Breast epithelium (tissue), 4 donors: ENCODE results near the gene ZNF587B. TPM values are rescaled to one million over a fixed set of nuclear protein-coding genes. Genes with fewer than 3 reads are reported as not detected.
"Not testable (repeated sequence)": the region's sequence is repeated elsewhere in the genome, so short reads cannot be mapped to it uniquely, and the experiment has no call there.

Experiments
- DNase-seq, 2 donors: peaks; one replicate each; pipeline ENCODE4 v3.0.0-alpha.2; 2019; ENCODE audit warnings: low spot score in 2 of 2
- H3K27ac ChIP-seq, 2 donors: fragments of 200-600 bp; sonication (generic) in 1 of 2; one replicate each; pipeline ENCODE4 v1.5.1; 2016 to 2019; ENCODE audit warnings: mild to moderate bottlenecking in 1 of 2
- H3K27me3 ChIP-seq, 2 donors: fragments of 200-600 bp; sonication (generic) in 1 of 2; one replicate each; pipeline versions ENCODE4 v1.5.1 to v1.6.0; 2017 to 2019; ENCODE audit warnings: control low read depth in 1 of 2, mild to moderate bottlenecking in 1 of 2
- H3K36me3 ChIP-seq: fragments of 200-600 bp; one replicate; pipeline ENCODE4 v1.5.1; 2019
- H3K4me1 ChIP-seq, 2 donors: fragments of 200-600 bp; sonication (generic); one replicate each; pipeline ENCODE4 v1.5.1; 2016 to 2019; ENCODE audit warnings: control low read depth in 1 of 2
- H3K4me3 ChIP-seq, 3 donors: fragments of 200-600 bp; sonication (generic); 1 replicate in 2 of 3; 2 replicates in 1 of 3; pipeline ENCODE4 v1.5.1; 2016 to 2019; ENCODE audit warnings: mild to moderate bottlenecking in 3 of 3, moderate library complexity in 2 of 3
- H3K9me3 ChIP-seq, 2 donors: fragments of 200-600 bp; sonication (generic) in 1 of 2; one replicate each; pipeline ENCODE4 v1.5.1; 2016 to 2019; ENCODE audit warnings: control low read depth in 1 of 2
- CTCF ChIP-seq, 3 donors: fragments of 450-650 bp; IDR thresholded peaks; one replicate each; pipeline ENCODE4 v1.5.1; 2016 to 2017; ENCODE audit warnings: antibody characterized with exemption in 3 of 3, mild to moderate bottlenecking in 3 of 3, moderate library complexity in 3 of 3
- POLR2A ChIP-seq: fragments of 450-650 bp; IDR thresholded peaks from one replicate; pipeline ENCODE4 v1.6.1; 2016; ENCODE audit warnings: antibody characterized with exemption, mild to moderate bottlenecking, moderate library complexity
- POLR2AphosphoS5 ChIP-seq, 3 donors: sonication (generic); formaldehyde crosslinking; IDR thresholded peaks; one replicate each; pipeline ENCODE4 v1.6.1; 2017; ENCODE audit warnings: antibody characterized with exemption in 3 of 3
- intact Hi-C: fragments of 100-400 bp; cut with DNase I; formaldehyde crosslinking; loops from one replicate; pipeline ENCODE4 v1.15.1; 2023; ENCODE audit warnings: low total_unique reads
- total RNA-seq, 3 donors: library from RNA; depleted of rRNA; stranded (reverse); fragments of >200 nt; gene quantifications; one replicate each; pipeline ENCODE4 v1.1.0, GENCODE V29; 2016

Gene ZNF587B
- total RNA-seq, 3 donors from 2014 or later: 10.7 to 26.6 (median 25.2) TPM

DNA sequence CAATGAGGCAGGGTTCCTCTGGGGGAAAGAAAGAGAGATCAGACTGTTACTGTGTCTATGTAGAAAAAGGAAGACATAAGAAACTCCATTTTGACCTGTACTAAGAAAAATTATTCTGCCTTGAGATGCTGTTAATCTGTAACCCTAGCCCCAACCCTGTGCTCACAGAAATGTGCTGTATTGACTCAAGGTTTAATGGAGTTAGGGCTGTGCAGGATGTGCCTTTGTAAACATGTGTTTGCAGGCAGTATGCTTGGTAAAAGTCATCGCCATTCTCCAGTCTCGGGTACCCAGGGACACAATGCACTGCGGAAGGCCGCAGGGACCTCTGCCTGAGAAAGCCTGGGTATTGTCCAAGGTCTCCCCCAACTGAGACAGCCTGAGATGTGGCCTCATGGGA is 6.5 kb upstream of the ZNF587B start:
- intact Hi-C loops, H3K36me3 ChIP-seq, H3K27me3 ChIP-seq, H3K4me3 ChIP-seq, DNase-seq, H3K4me1 ChIP-seq, H3K9me3 ChIP-seq, H3K27ac ChIP-seq: not testable (repeated sequence)

- no peaks in the 10 kb centered on the region for H3K27me3 ChIP-seq
- TF ChIP-seq POLR2AphosphoS5 (IDR thresholded peaks at IDR 0.05): no peak
- TF ChIP-seq CTCF (IDR thresholded peaks at IDR 0.05): no peak
- no peak for TF ChIP-seq POLR2A
- H3K4me3 ChIP-seq: no peak overlapping the region
- no peak for DNase-seq
- H3K4me1 ChIP-seq: peaks cover 0 to 4% of the 10 kb centered on the region in 2 donors
- H3K9me3 ChIP-seq: peaks cover 0 to 18% of the 10 kb centered on the region in 2 donors
- H3K36me3 ChIP-seq: no peaks in the 10 kb centered on the region
- intact Hi-C loops: no loop called here
- H3K27ac ChIP-seq: no peak overlapping the region
Measured at GRCh38 chr19:57825511-57825910, 4.6 kb upstream of the ZNF587B start.

GRCh38 chr19:57829316-57829715 is 783 bp upstream of the ZNF587B start:
- no peak overlapping the region for H3K27ac ChIP-seq
- no peak overlapping the region for H3K4me3 ChIP-seq
- intact Hi-C loops: no loop called here
- H3K27me3 ChIP-seq: no peaks in the 10 kb centered on the region
- no peak for TF ChIP-seq POLR2A
- no peaks in the 10 kb centered on the region for H3K4me1 ChIP-seq
- H3K9me3 ChIP-seq: peaks cover 0 to 24% of the 10 kb centered on the region in 2 donors
- H3K36me3 ChIP-seq: no peaks in the 10 kb centered on the region
- no peak for DNase-seq

- DNase-seq, H3K4me3 ChIP-seq, H3K36me3 ChIP-seq, intact Hi-C loops, H3K4me1 ChIP-seq, H3K27ac ChIP-seq, H3K9me3 ChIP-seq, H3K27me3 ChIP-seq: not testable (repeated sequence)
Measured at GRCh38 chr19:57836991-57837390, 6.9 kb downstream of the ZNF587B start.

DNA sequence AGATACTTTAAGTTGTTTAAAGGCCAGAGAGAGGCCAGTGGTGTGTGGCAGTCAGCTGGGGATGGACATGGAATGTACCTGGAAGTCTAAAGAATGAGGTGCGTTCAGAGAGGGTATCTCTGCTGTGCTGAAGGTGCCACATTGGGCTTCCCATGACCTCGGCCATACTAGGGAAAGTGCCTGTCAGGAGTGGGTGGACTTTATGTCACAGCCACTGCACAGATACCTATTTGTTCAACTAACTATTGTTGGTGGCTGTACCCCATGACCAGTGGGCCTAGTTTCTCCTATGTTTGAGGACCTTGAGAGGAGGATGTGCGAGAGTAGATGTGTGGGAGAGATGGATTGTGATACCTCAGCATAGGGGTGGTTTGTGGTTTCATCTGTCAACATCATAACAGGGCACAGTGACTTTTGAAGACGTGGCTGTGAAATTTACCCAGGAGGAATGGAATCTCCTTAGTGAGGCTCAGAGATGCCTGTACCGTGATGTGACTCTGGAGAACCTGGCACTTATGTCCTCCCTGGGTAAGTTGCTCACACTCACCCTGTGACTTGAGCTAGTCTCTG is 8.6 kb downstream of the ZNF587B start:
- H3K4me1 ChIP-seq, H3K27ac ChIP-seq, DNase-seq, H3K27me3 ChIP-seq, intact Hi-C loops, H3K36me3 ChIP-seq, H3K4me3 ChIP-seq, H3K9me3 ChIP-seq: not testable (repeated sequence)

DNA sequence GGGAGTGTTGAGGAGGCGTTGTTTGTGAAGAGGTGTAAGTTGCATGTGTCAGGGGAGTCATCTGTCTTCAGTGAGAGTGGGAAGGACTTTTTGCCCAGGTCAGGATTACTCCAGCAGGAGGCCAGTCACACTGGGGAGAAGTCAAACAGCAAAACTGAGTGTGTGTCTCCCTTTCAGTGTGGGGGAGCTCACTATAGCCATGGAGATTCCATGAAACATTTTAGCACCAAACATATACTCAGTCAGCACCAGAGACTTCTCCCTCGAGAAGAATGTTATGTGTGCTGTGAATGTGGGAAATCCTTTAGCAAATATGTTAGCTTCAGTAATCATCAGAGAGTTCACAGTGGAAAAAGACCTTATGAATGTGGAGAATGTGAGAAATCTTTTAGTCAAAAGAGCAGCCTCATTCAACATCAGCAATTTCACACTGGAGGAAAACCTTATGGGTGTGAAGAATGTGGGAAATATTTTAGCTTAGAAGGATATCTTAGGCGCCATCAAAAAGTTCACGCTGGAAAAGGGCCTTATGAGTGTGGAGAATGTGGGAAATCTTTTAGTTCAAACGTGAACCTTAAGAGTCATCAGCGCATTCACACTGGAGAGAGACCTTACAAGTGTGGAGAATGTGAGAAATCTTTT is 11.1 kb downstream of the ZNF587B start:
- intact Hi-C loops: no loop called here
- Histone ChIP-seq H3K4me3 (no peak overlapping the region), H3K4me1 (no peaks in the 10 kb centered on the region), H3K27me3 (no peaks in the 10 kb centered on the region), H3K9me3 (peaks cover 0 to 10% of the 10 kb centered on the region in 2 donors), H3K27ac (no peak overlapping the region), H3K36me3 (no peaks in the 10 kb centered on the region)
- DNase-seq: no peak
- no peak for TF ChIP-seq POLR2A
- TF ChIP-seq POLR2AphosphoS5 (IDR thresholded peaks at IDR 0.05): no peak
- no peak for TF ChIP-seq CTCF (IDR thresholded peaks at IDR 0.05)

DNA sequence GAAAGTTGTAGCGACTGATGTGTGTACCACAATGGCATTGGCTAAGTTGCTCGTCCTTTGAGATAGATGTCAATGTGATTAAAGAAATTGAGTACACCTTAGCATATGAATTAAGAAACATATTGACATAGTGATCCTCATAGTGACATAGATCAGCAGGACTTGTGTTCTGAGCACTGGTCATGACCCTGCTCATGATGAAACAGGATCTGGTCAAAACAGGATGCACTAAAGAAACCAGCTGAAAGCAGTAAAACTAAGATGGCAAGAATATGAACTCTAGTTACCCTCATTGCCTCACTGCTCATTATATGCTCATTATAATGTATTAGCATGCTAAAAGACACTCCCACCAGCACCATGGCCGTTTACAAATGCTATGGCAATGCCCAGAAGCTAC is 17.1 kb downstream of the ZNF587B start:
- H3K4me1 ChIP-seq, DNase-seq, H3K27me3 ChIP-seq, intact Hi-C loops, H3K27ac ChIP-seq, H3K4me3 ChIP-seq, H3K36me3 ChIP-seq: not testable (repeated sequence)
- peaks cover 0 to 14% of the 10 kb centered on the region in 2 donors for H3K9me3 ChIP-seq

GRCh38 chr19:57849162-57849665 is 19.1 kb downstream of the ZNF587B start:
- DNase-seq, H3K27me3 ChIP-seq, H3K4me1 ChIP-seq, intact Hi-C loops, H3K36me3 ChIP-seq: not testable (repeated sequence)
- peak overlapping the region; percentile 85 to 86 for H3K27ac ChIP-seq
- H3K4me3 ChIP-seq: peak overlapping the region; percentile 60 to 85 (median 71)
- H3K9me3 ChIP-seq: peaks cover 0 to 26% of the 10 kb centered on the region in 2 donors
